ENCODE data around the gene IGFBP2. TPM values are rescaled to one million over a fixed set of nuclear protein-coding genes. Genes with fewer than 3 reads are reported as not detected.
A peak's percentile ranks its signal among the peaks of the same experiment; 100 is the strongest.

Gene IGFBP2
- total and polyA plus RNA-seq, 2 of the 4 experiments (the other 2 are of a cell fraction) = 33.5 to 236 TPM

GRCh38 chr2:216657980-216658379, 24.8 kb downstream of the IGFBP2 start:
- Histone ChIP-seq H3K4me1 (ENCODE audit: control insufficient read depth, insufficient read depth, low read length) (peaks cover 9% of the 10 kb centered on the region; the same call in 1 of the 2 replicates), H3K9me1 (ENCODE audit: insufficient read depth, low read length) (no peaks in the 10 kb centered on the region), H3K27me3 (ENCODE audit: control insufficient read depth, insufficient read depth, low read length) (peaks cover 1% of the 10 kb centered on the region), H4K91ac (ENCODE audit: insufficient read depth, low read depth, low read length) (no peak overlapping the region), H2AFZ (replicated peaks; ENCODE audit: low read length, poor library complexity) (no peak overlapping the region), H3K14ac (replicated peaks; ENCODE audit: low read depth, low read length) (no peak overlapping the region), H3K9ac (ENCODE audit: low read depth, low read length) (no peak overlapping the region), H2BK120ac (ENCODE audit: low read depth, low read length) (no peak overlapping the region), H2BK15ac (ENCODE audit: low read depth, low read length) (no peak overlapping the region), H3K18ac (ENCODE audit: low read depth, low read length) (no peak overlapping the region), H3K9me3 (ENCODE audit: control insufficient read depth, insufficient read depth, low read length) (no peaks in the 10 kb centered on the region), H3K27ac (ENCODE audit: insufficient read depth, low read length) (no peak overlapping the region), H3K4ac (ENCODE audit: low read depth, low read length) (no peak overlapping the region), H2AK5ac (ENCODE audit: low read depth, low read length) (no peak overlapping the region), H3K4me2 (ENCODE audit: low read depth, low read length) (no peak overlapping the region), H3K4me3 (ENCODE audit: insufficient read depth, low read depth, low read length) (no peak overlapping the region), H2AK9ac (replicated peaks; ENCODE audit: low read depth, low read length, poor library complexity) (peak overlapping the region; percentile 9), H4K5ac (ENCODE audit: low read depth, low read length) (no peak overlapping the region), H4K8ac (ENCODE audit: low read depth in 2 of 2, low read length in 2 of 2) (no peak overlapping the region), H3K36me3 (ENCODE audit: control insufficient read depth, insufficient read depth, low read length) (peaks cover 2% of the 10 kb centered on the region; the same call in 1 of the 2 replicates), H3K56ac (ENCODE audit: extremely low read depth, insufficient read depth, low read length) (no peak overlapping the region), H3K23ac (ENCODE audit: low read depth, low read length) (no peak overlapping the region), H4K20me1 (ENCODE audit: insufficient read depth, low read length) (no peaks in the 10 kb centered on the region), H3K79me1 (ENCODE audit: low read depth in 1 of 2, low read length in 2 of 2) (no peaks in the 10 kb centered on the region), H2BK5ac (ENCODE audit: low read depth, low read length, poor library complexity, severe bottlenecking) (no peak overlapping the region), H2BK20ac (ENCODE audit: low read depth, low read length) (no peak overlapping the region)
- DNase-seq (no peak), ATAC-seq (ENCODE audit: low read depth) (no peak)
- POLR2A ChIA-PET (ENCODE audit: unreplicated experiment) = no interaction called here
- TF ChIP-seq FOS (IDR thresholded peaks at IDR 0.05; ENCODE audit: low read depth, low read length) (no peak), POLR2A (IDR thresholded peaks at IDR 0.05; ENCODE audit: low read depth, low read length) (no peak), CTCF (conservative IDR thresholded peaks at IDR 0.05; ENCODE audit: low read depth, low read length) (no peak), CHD1 (IDR thresholded peaks at IDR 0.05; ENCODE audit: low read depth, low read length) (no peak), NFE2L2 (IDR thresholded peaks at IDR 0.05; ENCODE audit: low read depth, low read length) (no peak), CEBPB (IDR thresholded peaks at IDR 0.05; ENCODE audit: low read depth, low read length) (no peak), MAZ (IDR thresholded peaks at IDR 0.05; ENCODE audit: borderline replicate concordance, low read depth, low read length) (no peak), MAFK (IDR thresholded peaks at IDR 0.05; ENCODE audit: low read depth, low read length) (no peak), MXI1 (IDR thresholded peaks at IDR 0.05; ENCODE audit: borderline replicate concordance, low read depth, low read length) (no peak), SMC3 (IDR thresholded peaks at IDR 0.05; ENCODE audit: low read depth, low read length) (no peak), RAD21 (IDR thresholded peaks at IDR 0.05; ENCODE audit: low read length) (no peak), BHLHE40 (IDR thresholded peaks at IDR 0.05; ENCODE audit: low read depth, low read length) (no peak)
- dilution Hi-C loops (cut with HindIII; ENCODE audit: low sequenced_read_pairs, unreplicated experiment) (loop anchor here (25.0 kb wide), 1 partner anchor 146 kb away; no protein-coding TSS in a partner anchor), in situ Hi-C loops (cut with MboI; ENCODE audit: low sequenced_read_pairs) (no loop called here), intact Hi-C loops (cut with micrococcal nuclease) (no loop called here)
- CTCF ChIA-PET = interaction anchor here (0.5 to 1.2 kb wide), 2 partner anchors 100 to 141 kb away, joined by 3 read pairs; no protein-coding TSS in a partner anchor
- BruUV-seq (replicated peaks) = no TSS peak
- 100% methylated on average over 1 of the region's 7 CpGs; no CpG with 5 or more reads in 1 of the 2 experiments for WGBS, 2 experiments (ENCODE audit: extremely low coverage in 2 of 2, insufficient read length in 1 of 2)
